ENCODE results near the gene TFR2.

Gene TFR2

GRCh38 chr7:100589341-100589947 lies 51.9 kb downstream of the TFR2 start:
- H2AFZ ChIP-seq (ENCODE audit: low read depth, low read length, severe bottlenecking) = no peak overlapping the region
- H3K27me3 ChIP-seq (ENCODE audit: low read length) = no peaks in the 10 kb centered on the region
- no peak overlapping the region for H3K4me2 ChIP-seq (ENCODE audit: low read depth, low read length, poor library complexity, severe bottlenecking)
- no peaks in the 10 kb centered on the region for H4K20me1 ChIP-seq (ENCODE audit: low read depth, low read length)
- no peak for TF ChIP-seq CTCF (IDR thresholded peaks at IDR 0.05; ENCODE audit: insufficient read depth, low read length, poor library complexity, severe bottlenecking)
- TF ChIP-seq EZH2phosphoT487 (conservative IDR thresholded peaks at IDR 0.05; ENCODE audit: low read length) = no peak
- H3K4me3 ChIP-seq (ENCODE audit: insufficient read depth, low read length, poor library complexity, severe bottlenecking) = no peak overlapping the region
- no peak overlapping the region for H3K27ac ChIP-seq (ENCODE audit: low read depth, low read length)
- H3K9me2 ChIP-seq (replicated peaks; ENCODE audit: insufficient read depth, low read length) = no peaks in the 10 kb centered on the region
- no peaks in the 10 kb centered on the region for H3K9me3 ChIP-seq (ENCODE audit: insufficient read depth, low read length)
- no peak overlapping the region for H3K9ac ChIP-seq (ENCODE audit: low read length)
- H3K79me2 ChIP-seq (ENCODE audit: insufficient read depth, low read length) = peaks cover 12% of the 10 kb centered on the region
- H3F3A ChIP-seq (ENCODE audit: insufficient read depth) = no peaks in the 10 kb centered on the region
- H3K36me3 ChIP-seq (ENCODE audit: low read length) = no peaks in the 10 kb centered on the region

- H4K20me1 ChIP-seq (ENCODE audit: low read depth, low read length) = no peaks in the 10 kb centered on the region
- no peak overlapping the region for H3K9ac ChIP-seq (ENCODE audit: low read length)
- no peaks in the 10 kb centered on the region for H3K9me3 ChIP-seq (ENCODE audit: insufficient read depth, low read length)
- no peaks in the 10 kb centered on the region for H3K36me3 ChIP-seq (ENCODE audit: low read length)
- H3K4me3 ChIP-seq (ENCODE audit: insufficient read depth, low read length, poor library complexity, severe bottlenecking) = no peak overlapping the region
- TF ChIP-seq EZH2phosphoT487 (conservative IDR thresholded peaks at IDR 0.05; ENCODE audit: low read length) (no peak), CTCF (IDR thresholded peaks at IDR 0.05; ENCODE audit: insufficient read depth, low read length, poor library complexity, severe bottlenecking) (peak; percentile 33)
- no peak overlapping the region for H2AFZ ChIP-seq (ENCODE audit: low read depth, low read length, severe bottlenecking)
- H3F3A ChIP-seq (ENCODE audit: insufficient read depth) = peaks cover 6% of the 10 kb centered on the region; the same call in 1 of the 2 replicates
- no peaks in the 10 kb centered on the region for H3K9me2 ChIP-seq (replicated peaks; ENCODE audit: insufficient read depth, low read length)
- H3K4me2 ChIP-seq (ENCODE audit: low read depth, low read length, poor library complexity, severe bottlenecking) = no peak overlapping the region
- H3K79me2 ChIP-seq (ENCODE audit: insufficient read depth, low read length) = peaks cover 15% of the 10 kb centered on the region
- no peak overlapping the region for H3K27ac ChIP-seq (ENCODE audit: low read depth, low read length)
- H3K27me3 ChIP-seq (ENCODE audit: low read length) = no peaks in the 10 kb centered on the region
Observed at GRCh38 chr7:100588438-100588837, 52.9 kb downstream of the TFR2 start.

GRCh38 chr7:100586266-100587025 lies 54.9 kb downstream of the TFR2 start, which contains the start of gene FBXO24:
FBXO24 (plus strand) TSS chr7:100586328; CDS start chr7:100586626, 298 bp downstream.
- peak within 1 kb of the TSS; percentile 78 for H3K4me3 ChIP-seq (ENCODE audit: insufficient read depth, low read length, poor library complexity, severe bottlenecking)
- peak within 1 kb of the TSS; percentile 81 for H3K9ac ChIP-seq (ENCODE audit: low read length)
- no peaks in the 10 kb centered on the region for H3K36me3 ChIP-seq (ENCODE audit: low read length)
- no peaks in the 10 kb centered on the region for H3K9me3 ChIP-seq (ENCODE audit: insufficient read depth, low read length)
- TF ChIP-seq EZH2phosphoT487 (conservative IDR thresholded peaks at IDR 0.05; ENCODE audit: low read length) (no peak), CTCF (IDR thresholded peaks at IDR 0.05; ENCODE audit: insufficient read depth, low read length, poor library complexity, severe bottlenecking) (no peak)
- peak within 1 kb of the TSS; percentile 90 for H2AFZ ChIP-seq (ENCODE audit: low read depth, low read length, severe bottlenecking)
- peaks cover 19% of the 10 kb centered on the region for H3K79me2 ChIP-seq (ENCODE audit: insufficient read depth, low read length)
- H3K27ac ChIP-seq (ENCODE audit: low read depth, low read length) = peak within 1 kb of the TSS; percentile 80
- H3K9me2 ChIP-seq (replicated peaks; ENCODE audit: insufficient read depth, low read length) = no peaks in the 10 kb centered on the region
- peak within 1 kb of the TSS; percentile 77 for H3K4me2 ChIP-seq (ENCODE audit: low read depth, low read length, poor library complexity, severe bottlenecking)
- peaks cover 9% of the 10 kb centered on the region; the same call in 1 of the 2 replicates for H3F3A ChIP-seq (ENCODE audit: insufficient read depth)
- H3K27me3 ChIP-seq (ENCODE audit: low read length) = no peaks in the 10 kb centered on the region
- H4K20me1 ChIP-seq (ENCODE audit: low read depth, low read length) = no peaks in the 10 kb centered on the region

Measured in SU-DHL-6 (cell line).